HepG2 (cell line): ENCODE measurements around the gene DPAGT1. TPM values are rescaled to one million over a fixed set of nuclear protein-coding genes. Genes with fewer than 3 reads are reported as not detected.

Source experiments
- ATAC-seq: fragments of 200-7000 bp; cut with Tn5 transposase; 3 replicates; pipeline ENCODE4 v1.9.1; 2020; ENCODE audit warnings: mild to moderate bottlenecking, moderate library complexity
- BruUV-seq: library from RNA; stranded (reverse); fragments of 400-500 nt; replicated peaks from 2 replicates; lab custom pipeline; 2021; lab: Mats Ljungman, UMichigan
- CTCF ChIA-PET: fragments of 300-600 bp; formaldehyde crosslinking; extraction: SDS; loops from one replicate; lab custom pipeline; 2021; ENCODE audit warnings: low total read pairs, inconsistent platforms, low intra/inter-chr PET ratio; lab: Yijun Ruan, JAX
- POLR2A ChIA-PET: fragments of 350-600 bp; sonication (Branson Sonifier 250); formaldehyde crosslinking; loops from one replicate; lab custom pipeline; 2020; ENCODE audit warnings: antibody characterized with exemption, inconsistent platforms; lab: Yijun Ruan, JAX
- DNase-seq: peaks from one replicate; pipeline ENCODE4 v3.0.0-alpha.2; 2015; ENCODE audit warnings: low spot score
- FAIRE-seq: peaks from 3 replicates; lab custom pipeline; 2011; peaks lifted over from hg19 to GRCh38; lab: Jason Lieb, UNC
- H2AFZ ChIP-seq: one replicate; pipeline ENCODE4 v1.6.1; 2011; ENCODE audit warnings: low read length, inconsistent platforms
- H3K27ac ChIP-seq: fragments of 300-600 bp; 3 replicates; pipeline ENCODE4 v1.8.0; 2011; ENCODE audit warnings: mixed run types, mild to moderate bottlenecking, mixed read lengths, low read length, inconsistent platforms; ENCODE audit not compliant: insufficient read depth; ENCODE audit errors: extremely low read length
- H3K27me3 ChIP-seq, 2 experiments: fragments of 200-600 bp in 1 of 2; 2 replicates in 1 of 2; 3 replicates in 1 of 2; pipeline versions ENCODE4 v1.6.0 to v1.8.0; 2011; ENCODE audit warnings: low read length in 2 of 2, mild to moderate bottlenecking in 2 of 2, moderate library complexity in 2 of 2, inconsistent platforms in 1 of 2; ENCODE audit not compliant: insufficient read depth in 2 of 2, control insufficient read depth in 1 of 2
- H3K36me3 ChIP-seq, 2 experiments: fragments of 200-600 bp in 1 of 2; replicated peaks in 1 of 2; 2 replicates in 1 of 2; 3 replicates in 1 of 2; pipeline versions ENCODE4 v1.5.1 to v1.8.0; 2011; ENCODE audit warnings: low read length in 2 of 2, inconsistent platforms in 1 of 2; ENCODE audit not compliant: insufficient read depth in 2 of 2, control insufficient read depth in 1 of 2
- H3K4me1 ChIP-seq: 2 replicates; pipeline ENCODE4 v1.5.1; 2012; ENCODE audit warnings: low read length, inconsistent platforms; ENCODE audit not compliant: insufficient read depth
- H3K4me2 ChIP-seq: 2 replicates; pipeline ENCODE4 v1.6.0; 2011; ENCODE audit warnings: low read depth, low read length, inconsistent platforms
- H3K4me3 ChIP-seq, 3 experiments: fragments of 200-600 bp in 1 of 3; sonication (generic), shearing (Covaris generic) in 1 of 3; replicated peaks in 1 of 3; 2 replicates each; pipeline ENCODE4 v1.5.1; 2011 to 2016; ENCODE audit warnings: low read length in 3 of 3, inconsistent platforms in 2 of 3, low read depth in 2 of 3, mild to moderate bottlenecking in 2 of 3, control low read depth in 1 of 3, mixed read lengths in 1 of 3; ENCODE audit not compliant: insufficient read depth in 1 of 3
- H3K79me2 ChIP-seq: one replicate; pipeline ENCODE4 v1.6.1; 2011; ENCODE audit warnings: low read length, inconsistent platforms; ENCODE audit not compliant: insufficient read depth
- H3K9ac ChIP-seq: 2 replicates; pipeline ENCODE4 v1.6.0; 2011; ENCODE audit warnings: mild to moderate bottlenecking, low read depth, low read length, inconsistent platforms; ENCODE audit not compliant: insufficient read depth
- H3K9me3 ChIP-seq: 2 replicates; pipeline ENCODE4 v1.5.1; 2012; ENCODE audit warnings: mild to moderate bottlenecking, low read length
- H4K20me1 ChIP-seq: 2 replicates; pipeline ENCODE4 v1.6.0; 2011; ENCODE audit warnings: inconsistent platforms, mild to moderate bottlenecking, low read length, moderate library complexity; ENCODE audit not compliant: insufficient read depth
- BRD4 ChIP-seq: sonication (generic); formaldehyde crosslinking; IDR thresholded peaks from 2 replicates; pipeline ENCODE4 v1.4.0; 2020; ENCODE audit warnings: missing genetic modification reagents
- CREB3 ChIP-seq: sonication (generic); formaldehyde crosslinking; IDR thresholded peaks from 2 replicates; pipeline ENCODE4 v1.5.0; 2020; ENCODE audit warnings: missing genetic modification reagents
- EEA1 ChIP-seq: sonication (generic); formaldehyde crosslinking; IDR thresholded peaks from 2 replicates; pipeline ENCODE4 v1.5.1; 2020; ENCODE audit warnings: mild to moderate bottlenecking, missing genetic modification reagents, borderline replicate concordance
- HMG20A ChIP-seq: IDR thresholded peaks from 2 replicates; pipeline ENCODE4 v1.6.1; 2016; ENCODE audit warnings: borderline replicate concordance
- HOXA5 ChIP-seq: sonication (generic); formaldehyde crosslinking; IDR thresholded peaks from 2 replicates; pipeline ENCODE4 v1.4.0; 2020; ENCODE audit warnings: missing genetic modification reagents
- JUND ChIP-seq: sonication (generic); formaldehyde crosslinking; IDR thresholded peaks from 2 replicates; pipeline ENCODE4 v1.8.0; 2022; ENCODE audit warnings: mild to moderate bottlenecking, missing genetic modification reagents
- MIER2 ChIP-seq: IDR thresholded peaks from 2 replicates; pipeline ENCODE4 v1.6.1; 2016; ENCODE audit warnings: missing biosample characterization, missing genetic modification reagents
- NFKB2 ChIP-seq: sonication (generic); formaldehyde crosslinking; IDR thresholded peaks from 2 replicates; pipeline ENCODE4 v1.4.0; 2020; ENCODE audit warnings: missing genetic modification reagents, borderline replicate concordance
- PATZ1 ChIP-seq: sonication (generic); formaldehyde crosslinking; IDR thresholded peaks from 2 replicates; pipeline ENCODE4 v1.4.0; 2020; ENCODE audit warnings: missing genetic modification reagents
- PHF8 ChIP-seq: sonication (generic); formaldehyde crosslinking; IDR thresholded peaks from 2 replicates; pipeline ENCODE4 v1.5.0; 2020; ENCODE audit warnings: missing genetic modification reagents
- THAP8 ChIP-seq: sonication (generic); formaldehyde crosslinking; IDR thresholded peaks from 2 replicates; pipeline ENCODE4 v1.5.1; 2020; ENCODE audit warnings: missing genetic modification reagents, mild to moderate bottlenecking, borderline replicate concordance
- ZNF224 ChIP-seq: sonication (generic); formaldehyde crosslinking; IDR thresholded peaks from 2 replicates; pipeline ENCODE4 v1.5.0; 2020; ENCODE audit warnings: mild to moderate bottlenecking, missing genetic modification reagents
- ZNF317 ChIP-seq: sonication (generic); formaldehyde crosslinking; IDR thresholded peaks from 2 replicates; pipeline ENCODE4 v1.5.0; 2020; ENCODE audit warnings: mild to moderate bottlenecking, missing genetic modification reagents
- ZNF446 ChIP-seq: sonication (generic); formaldehyde crosslinking; IDR thresholded peaks from 2 replicates; pipeline ENCODE4 v1.5.0; 2020; ENCODE audit warnings: mild to moderate bottlenecking, missing genetic modification reagents
- ZNF530 ChIP-seq: sonication (generic); formaldehyde crosslinking; IDR thresholded peaks from 2 replicates; pipeline ENCODE4 v1.5.0; 2020; ENCODE audit warnings: low read depth, mild to moderate bottlenecking, missing genetic modification reagents
- ZNF563 ChIP-seq: sonication (generic); formaldehyde crosslinking; IDR thresholded peaks from 2 replicates; pipeline ENCODE4 v1.8.0; 2022; ENCODE audit warnings: mild to moderate bottlenecking, moderate library complexity, missing genetic modification reagents
- ZNF713 ChIP-seq: sonication (generic); formaldehyde crosslinking; IDR thresholded peaks from 2 replicates; pipeline ENCODE4 v1.4.0; 2020; ENCODE audit warnings: mild to moderate bottlenecking, missing genetic modification reagents
- ZNF768 ChIP-seq: sonication (generic); formaldehyde crosslinking; IDR thresholded peaks from 2 replicates; pipeline ENCODE4 v1.4.0; 2020; ENCODE audit warnings: missing genetic modification reagents
- ZNF800 ChIP-seq: sonication (generic); formaldehyde crosslinking; IDR thresholded peaks from 2 replicates; pipeline ENCODE4 v1.4.0; 2020; ENCODE audit warnings: missing genetic modification reagents
- ZNF891 ChIP-seq: sonication (generic); formaldehyde crosslinking; IDR thresholded peaks from 2 replicates; pipeline ENCODE4 v1.5.0; 2020; ENCODE audit warnings: mild to moderate bottlenecking, missing genetic modification reagents
- WGBS: methylation state at CpG from one replicate; pipeline ENCODE4 v1.1.6; 2017; ENCODE audit warnings: low lambda C conversion rate; 5-methylcytosine and 5-hydroxymethylcytosine counted together
- in situ Hi-C: cut with HindIII; loops from 2 replicates; pipeline ENCODE4 v1.10.0; 2017; ENCODE audit warnings: low pct_unique_long_range_greater_than_20kb; ENCODE audit not compliant: extremely low pct_ligation_motif_present
- intact Hi-C: fragments of 100-400 bp; cut with micrococcal nuclease; formaldehyde crosslinking; loops from one replicate; pipeline ENCODE4 v1.10.0; 2022; ENCODE audit not compliant: unreplicated experiment
- polyA plus RNA-seq, 8 experiments: library from polyadenylated mRNA; depleted of rRNA in 3 of 8; stranded (reverse) in 7 of 8; unstranded in 1 of 8; fragments of >200 nt; fragmentation: Illumina TruSeq in 4 of 8; extraction: Trizol in 4 of 8; gene quantifications; 2 replicates each; pipeline versions ENCODE4 v1.2.1 to v1.2.3, GENCODE V29; 2011 to 2016; ENCODE audit warnings: low read depth in 4 of 8, missing spikeins in 1 of 8, mixed read lengths in 1 of 8; ENCODE audit not compliant: insufficient read depth in 1 of 8
- total RNA-seq, 5 experiments: library from RNA; depleted of rRNA; stranded (reverse); fragments of >200 nt; fragmentation: Illumina TruSeq; extraction: Trizol; gene quantifications; 2 replicates each; pipeline ENCODE4 v1.2.3, GENCODE V29; 2016; ENCODE audit warnings: low read depth in 1 of 5

The DPAGT1 gene
- total and polyA plus RNA-seq, 2 of the 13 experiments (the other 11 are each of a cell fraction or from before 2014, with no cell fraction given): 37.6 to 70.7 TPM

GRCh38 chr11:119056421-119056999 is 45.1 kb downstream of the DPAGT1 start:
- BruUV-seq: no TSS peak
- POLR2A ChIA-PET: interaction anchor here (0.8 to 2.5 kb wide), 14 partner anchors 10 to 383 kb away, joined by 3 to 14 read pairs (median 4); partner anchors contain the start of genes CENATAC, DPAGT1, HINFP and RPS25
- H3K79me2 ChIP-seq: peaks cover 25% of the 10 kb centered on the region
- H3K36me3 ChIP-seq: peaks cover 24 to 39% of the 10 kb centered on the region in 2 experiments
- no peak overlapping the region for H2AFZ ChIP-seq
- intact Hi-C loops (loop anchor here (2.0 kb wide), 1 partner anchor 38 kb away; a partner anchor contains a TSS), in situ Hi-C loops (no loop called here)
- CTCF ChIA-PET: no interaction called here
- DNase-seq: no peak
- ATAC-seq: peak; percentile 11
- peak overlapping the region; percentile 88 for H3K4me2 ChIP-seq
- H3K27me3 ChIP-seq: no peaks in the 10 kb centered on the region
- peak overlapping the region; percentile 75 to 87 (median 82) for H3K4me3 ChIP-seq
- peak overlapping the region; percentile 88 for H3K27ac ChIP-seq
- peak overlapping the region; percentile 99 for H3K9ac ChIP-seq
- no peak for FAIRE-seq
- H3K9me3 ChIP-seq: no peaks in the 10 kb centered on the region
- no peaks in the 10 kb centered on the region for H4K20me1 ChIP-seq
- 0% methylated on average over 3 of the region's 48 CpGs for WGBS
- peaks cover 23% of the 10 kb centered on the region for H3K4me1 ChIP-seq
- TF ChIP-seq HOXA5 (CRISPR knock-in tag) (peak; percentile 38; the same call in 1 of the 2 replicates), ZNF713 (CRISPR knock-in tag) (0 out of 2 replicates have a peak, but pooled peaks have one; percentile 42), CREB3 (no peak), HMG20A (CRISPR knock-in tag) (no peak), MIER2 (CRISPR knock-in tag) (no peak), PATZ1 (CRISPR knock-in tag) (peak; percentile 27; the same call in 1 of the 2 replicates), ZNF224 (CRISPR knock-in tag) (no peak), ZNF563 (CRISPR knock-in tag) (peak; percentile 76; the same call in 1 of the 2 replicates), ZNF891 (CRISPR knock-in tag) (peak; percentile 34; the same call in 1 of the 2 replicates), ZNF317 (CRISPR knock-in tag) (0 out of 2 replicates have a peak, but pooled peaks have one; percentile 28), THAP8 (no peak), BRD4 (CRISPR knock-in tag) (0 out of 2 replicates have a peak, but pooled peaks have one; percentile 79), ZNF800 (CRISPR knock-in tag) (0 out of 2 replicates have a peak, but pooled peaks have one; percentile 6), EEA1 (CRISPR knock-in tag) (peak; percentile 38; the same call in 1 of the 2 replicates), PHF8 (peak; percentile 45; the same call in 1 of the 2 replicates), ZNF446 (peak; percentile 46), ZNF530 (CRISPR knock-in tag) (no peak), JUND (CRISPR knock-in tag) (0 out of 2 replicates have a peak, but pooled peaks have one; percentile 13), ZNF768 (CRISPR knock-in tag) (peak; percentile 42; the same call in 1 of the 2 replicates), NFKB2 (CRISPR knock-in tag) (0 out of 2 replicates have a peak, but pooled peaks have one; percentile 24)
